Activated naive CD8-positive, alpha-beta T cell treated with anti-CD3 and anti-CD28 coated beads, Interleukin-2, amount 50 U/mL, for 24 hours (primary cell): ENCODE data around the gene PSMB8.
"Not testable (repeated sequence)": the region's sequence is repeated elsewhere in the genome, so short reads cannot be mapped to it uniquely, and the experiment has no call there.

Experiments
- ATAC-seq: fragments of 150-1000 bp; cut with Tn5 transposase; one replicate; pipeline ENCODE4 v1.10.0; 2021
- DNase-seq: peaks from one replicate; pipeline ENCODE4 v3.0.0; 2021
- H3K27ac Mint-ChIP-seq: one replicate; pipeline ENCODE4 v1.8.0; 2021; ENCODE audit warnings: mild to moderate bottlenecking, mixed read lengths
- H3K27me3 Mint-ChIP-seq: one replicate; pipeline ENCODE4 v1.8.0; 2021; ENCODE audit warnings: mixed read lengths
- H3K36me3 Mint-ChIP-seq: one replicate; pipeline ENCODE4 v1.8.0; 2021; ENCODE audit warnings: low read depth, mixed read lengths
- H3K4me1 Mint-ChIP-seq: one replicate; pipeline ENCODE4 v1.8.0; 2021; ENCODE audit warnings: mixed read lengths
- H3K4me3 Mint-ChIP-seq: one replicate; pipeline ENCODE4 v1.8.0; 2021; ENCODE audit warnings: mild to moderate bottlenecking, moderate library complexity, mixed read lengths
- H3K9me3 Mint-ChIP-seq: one replicate; pipeline ENCODE4 v1.8.0; 2021; ENCODE audit warnings: mixed read lengths

Gene PSMB8

DNA sequence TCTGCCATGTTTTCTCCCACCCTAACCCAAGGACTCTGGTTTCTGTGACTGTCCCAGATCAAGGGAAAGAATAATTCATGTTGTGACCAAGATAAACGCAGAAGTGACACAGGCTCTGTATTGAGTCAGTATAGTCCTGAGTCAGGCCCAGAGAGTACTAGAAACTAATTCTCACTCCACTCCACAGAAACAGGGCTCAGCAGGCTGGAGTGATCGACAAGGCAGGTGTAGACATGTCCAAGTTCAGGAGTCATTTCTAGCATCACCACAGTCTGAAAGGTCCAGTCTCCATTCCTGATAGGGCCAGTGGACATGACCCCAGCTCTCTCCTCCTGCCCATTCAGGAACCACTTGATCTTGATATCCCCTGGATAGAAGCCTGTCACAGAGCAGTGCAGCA lies 29.7 kb downstream of the PSMB8 start:
- peaks cover 3% of the 10 kb centered on the region for H3K27me3 Mint-ChIP-seq
- DNase-seq (no peak), ATAC-seq (peak; percentile 15)
- peaks cover 4% of the 10 kb centered on the region for H3K36me3 Mint-ChIP-seq
- no peaks in the 10 kb centered on the region for H3K9me3 Mint-ChIP-seq
- peaks cover 15% of the 10 kb centered on the region for H3K4me1 Mint-ChIP-seq
- no peak overlapping the region for H3K4me3 Mint-ChIP-seq
- no peak overlapping the region for H3K27ac Mint-ChIP-seq

DNA sequence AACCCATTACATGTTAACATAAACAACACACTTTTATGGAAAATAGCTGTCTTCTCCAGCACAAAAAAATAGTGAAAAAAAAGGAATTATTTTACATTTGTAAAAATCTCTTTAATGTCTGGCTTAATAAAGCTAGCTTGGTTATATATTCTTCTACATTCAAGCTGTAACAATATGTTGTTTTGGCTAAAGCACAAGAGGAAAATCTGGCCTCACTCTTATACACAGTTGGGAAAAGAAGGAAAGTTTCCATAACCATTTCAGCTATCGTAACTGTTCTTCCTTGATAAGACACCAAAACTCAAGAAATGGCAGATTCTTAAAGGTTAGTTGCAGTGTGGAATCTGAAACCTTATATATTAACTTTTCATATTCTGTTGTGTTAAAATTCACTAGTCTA lies 34.7 kb downstream of the PSMB8 start:
- ATAC-seq (no peak), DNase-seq (no peak)
- no peak overlapping the region for H3K4me3 Mint-ChIP-seq
- peaks cover 3% of the 10 kb centered on the region for H3K4me1 Mint-ChIP-seq
- no peaks in the 10 kb centered on the region for H3K9me3 Mint-ChIP-seq
- no peak overlapping the region for H3K27ac Mint-ChIP-seq
- H3K27me3 Mint-ChIP-seq, result peaks cover 25% of the 10 kb centered on the region
- H3K36me3 Mint-ChIP-seq, result peaks cover 2% of the 10 kb centered on the region

DNA sequence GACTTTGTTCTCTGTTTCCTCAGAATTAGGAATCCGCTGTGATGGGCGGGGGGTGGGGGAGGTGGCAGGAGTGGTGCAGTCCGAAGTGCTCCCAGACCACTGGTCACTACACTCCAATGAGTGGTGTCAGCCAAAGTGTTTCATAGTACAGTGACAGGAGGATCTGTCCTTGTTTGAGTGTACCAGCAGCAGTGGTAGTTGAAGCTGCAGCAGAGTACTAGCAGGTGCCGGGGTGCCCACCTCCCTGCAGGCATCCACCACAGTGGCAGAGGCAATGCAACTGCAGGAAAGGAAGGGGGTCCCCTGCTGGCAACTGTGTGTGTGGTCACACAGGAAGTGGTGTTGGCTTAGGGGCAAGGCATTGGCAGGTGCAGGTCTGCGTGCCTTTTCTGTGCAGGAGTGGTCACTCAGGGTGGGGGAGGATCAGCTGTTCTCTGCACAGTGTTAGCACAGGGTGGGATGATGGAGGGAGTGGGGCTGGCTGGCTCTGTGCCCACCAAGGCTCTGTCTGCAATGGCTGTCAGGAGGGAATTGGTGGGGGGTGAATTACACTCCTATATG lies 36.7 kb downstream of the PSMB8 start:
- ATAC-seq (no peak), DNase-seq (no peak)
- no peaks in the 10 kb centered on the region for H3K9me3 Mint-ChIP-seq
- H3K4me1 Mint-ChIP-seq, result no peaks in the 10 kb centered on the region
- H3K27ac Mint-ChIP-seq, result no peak overlapping the region
- H3K36me3 Mint-ChIP-seq, result peaks cover 2% of the 10 kb centered on the region
- H3K27me3 Mint-ChIP-seq, result peaks cover 39% of the 10 kb centered on the region
- no peak overlapping the region for H3K4me3 Mint-ChIP-seq

DNA sequence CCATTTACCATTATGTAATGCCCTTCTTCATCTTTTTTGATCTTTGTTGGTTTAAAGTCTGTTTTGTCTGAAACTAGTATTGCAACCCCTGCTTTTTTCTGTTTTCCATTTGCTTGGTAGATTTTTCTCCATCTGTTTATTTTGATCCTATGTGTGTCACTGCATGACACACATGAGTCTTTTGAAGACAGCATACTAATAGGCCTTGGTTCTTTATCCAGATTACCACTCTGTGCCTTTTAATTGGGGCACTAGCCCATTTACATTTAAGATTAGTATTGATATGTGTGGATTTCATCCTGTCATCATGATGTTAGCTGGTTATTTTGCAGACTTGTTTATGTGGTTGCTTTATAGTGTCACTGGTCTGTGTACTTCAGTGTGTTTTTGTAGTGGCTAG lies 38.4 kb downstream of the PSMB8 start:
- H3K36me3 Mint-ChIP-seq, H3K4me1 Mint-ChIP-seq, H3K9me3 Mint-ChIP-seq, H3K27ac Mint-ChIP-seq, ATAC-seq, DNase-seq, H3K4me3 Mint-ChIP-seq: not testable (repeated sequence)
- peaks cover 44% of the 10 kb centered on the region for H3K27me3 Mint-ChIP-seq

DNA sequence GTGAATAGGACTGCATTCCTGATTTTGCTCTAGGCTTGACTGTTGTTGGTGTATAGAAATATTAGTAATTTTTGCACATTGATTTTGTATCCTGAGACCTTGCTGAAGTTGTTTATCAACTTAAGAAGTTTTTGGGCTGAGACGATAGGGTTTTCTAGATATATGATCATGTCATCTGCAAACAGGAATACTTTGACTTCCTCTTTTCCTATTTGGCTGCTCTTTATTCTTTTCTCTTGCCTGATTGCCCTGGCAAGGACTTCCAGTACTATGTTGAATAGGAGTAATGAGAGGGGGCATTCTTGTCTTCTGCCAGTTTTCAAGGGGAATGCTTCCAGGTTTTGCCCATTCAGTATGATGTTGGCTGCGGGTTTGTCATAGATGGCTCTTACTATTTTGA lies 40.4 kb downstream of the PSMB8 start:
- Mint-ChIP-seq H3K27ac (no peak overlapping the region), H3K9me3 (peaks cover 5% of the 10 kb centered on the region), H3K36me3 (no peaks in the 10 kb centered on the region), H3K27me3 (peaks cover 48% of the 10 kb centered on the region), H3K4me1 (no peaks in the 10 kb centered on the region), H3K4me3 (no peak overlapping the region)
- no peak for ATAC-seq
- DNase-seq, result no peak

DNA sequence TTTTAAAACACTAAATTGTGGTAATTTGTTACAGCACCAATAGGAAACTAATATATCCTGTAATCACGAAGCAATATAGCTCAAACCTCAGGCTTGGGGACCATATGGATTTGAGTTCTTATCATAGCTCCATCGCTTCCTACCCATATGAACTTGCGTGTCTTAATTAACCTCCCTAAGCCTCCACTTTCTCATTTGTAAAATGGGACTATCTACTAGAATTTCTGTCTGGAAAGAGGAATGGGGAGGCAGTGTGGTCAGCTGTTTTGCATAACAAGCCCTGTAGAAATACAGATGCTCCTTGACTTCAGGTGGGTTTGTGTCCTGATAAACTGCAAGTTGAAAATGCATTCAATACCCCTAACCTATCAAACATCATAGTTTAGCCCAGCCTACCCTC lies 44.1 kb downstream of the PSMB8 start:
- H3K9me3 Mint-ChIP-seq, result peaks cover 5% of the 10 kb centered on the region
- ATAC-seq (no peak), DNase-seq (no peak)
- peaks cover 15% of the 10 kb centered on the region for H3K4me1 Mint-ChIP-seq
- no peak overlapping the region for H3K27ac Mint-ChIP-seq
- no peak overlapping the region for H3K4me3 Mint-ChIP-seq
- no peaks in the 10 kb centered on the region for H3K36me3 Mint-ChIP-seq
- peaks cover 42% of the 10 kb centered on the region for H3K27me3 Mint-ChIP-seq

DNA sequence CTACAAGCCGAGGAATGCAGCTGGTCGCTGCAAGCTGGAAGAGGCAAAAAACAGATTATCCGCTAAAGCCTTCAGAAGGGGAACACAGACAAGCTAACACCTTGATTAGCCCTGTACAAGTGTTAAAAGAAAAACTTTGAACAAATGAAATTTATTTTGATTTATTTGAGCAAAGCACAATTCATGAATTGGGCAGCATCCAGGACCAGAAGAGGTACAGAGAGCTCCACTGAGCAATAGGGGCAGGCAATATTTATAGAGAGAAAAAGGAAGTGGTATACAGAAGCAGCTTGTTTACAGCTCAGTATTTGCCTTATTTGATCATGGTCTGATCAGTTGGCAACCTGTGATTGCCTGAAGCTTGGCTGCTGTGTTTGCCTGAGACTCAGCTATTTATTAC lies 44.7 kb downstream of the PSMB8 start:
- Mint-ChIP-seq H3K36me3 (no peaks in the 10 kb centered on the region), H3K27me3 (peaks cover 41% of the 10 kb centered on the region), H3K4me1 (peaks cover 21% of the 10 kb centered on the region)

DNA sequence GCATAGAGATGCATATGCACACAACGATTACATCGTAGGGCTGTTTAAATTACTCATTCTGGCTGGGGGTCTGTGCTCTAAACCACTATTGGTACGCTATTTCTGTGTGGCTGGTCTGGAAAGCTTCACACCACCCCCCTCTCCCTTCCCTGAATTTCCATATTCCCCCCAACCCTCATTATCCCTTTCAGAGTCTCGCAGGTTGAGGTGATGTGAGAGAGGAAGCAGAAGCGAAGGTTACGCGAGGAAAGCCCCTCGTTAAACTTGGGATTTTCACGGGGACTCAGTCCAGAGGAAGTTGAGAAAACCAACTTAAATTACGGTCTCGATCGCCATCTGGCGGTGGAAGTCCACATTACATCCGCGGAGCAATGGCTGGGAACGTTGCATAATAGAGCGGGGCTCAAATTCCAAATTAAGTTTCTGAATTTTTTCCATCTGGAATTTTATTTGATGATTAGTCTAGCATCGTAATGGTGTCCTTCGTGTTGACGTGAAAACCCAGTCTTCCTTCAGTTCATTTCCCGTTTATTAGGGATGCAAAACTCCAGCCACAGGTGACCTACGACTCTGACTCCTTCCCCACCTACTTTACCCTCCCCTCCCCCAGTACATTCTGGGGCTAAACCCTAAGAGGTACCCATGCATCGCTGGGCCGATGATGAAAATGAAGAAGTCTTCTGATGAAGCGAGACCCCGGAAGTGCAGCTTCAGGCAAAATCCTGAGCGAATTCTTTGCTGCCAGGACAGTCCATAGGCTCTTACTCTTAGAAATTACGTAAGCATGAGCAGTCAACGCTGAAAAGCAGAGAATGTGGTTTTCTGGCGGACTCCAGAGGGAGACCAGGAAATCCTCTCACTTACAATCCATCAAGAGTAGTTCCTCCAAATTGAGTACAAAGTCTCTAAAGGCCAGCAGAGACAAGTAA lies 46.7 kb downstream of the PSMB8 start:
- peak overlapping the region; percentile 62 for H3K4me3 Mint-ChIP-seq
- ATAC-seq (peak; percentile 72), DNase-seq (peak; percentile 86)
- peaks cover 5% of the 10 kb centered on the region for H3K9me3 Mint-ChIP-seq
- peaks cover 27% of the 10 kb centered on the region for H3K4me1 Mint-ChIP-seq
- H3K36me3 Mint-ChIP-seq, result no peaks in the 10 kb centered on the region
- H3K27me3 Mint-ChIP-seq, result peaks cover 31% of the 10 kb centered on the region
- H3K27ac Mint-ChIP-seq, result peak overlapping the region; percentile 50

More for the DNA sequence above, 44.7 kb downstream of the PSMB8 start:
- peaks cover 5% of the 10 kb centered on the region for H3K9me3 Mint-ChIP-seq
- no peak overlapping the region for H3K27ac Mint-ChIP-seq
- DNase-seq, result no peak
- H3K4me3 Mint-ChIP-seq, result no peak overlapping the region
- ATAC-seq, result no peak

DNA sequence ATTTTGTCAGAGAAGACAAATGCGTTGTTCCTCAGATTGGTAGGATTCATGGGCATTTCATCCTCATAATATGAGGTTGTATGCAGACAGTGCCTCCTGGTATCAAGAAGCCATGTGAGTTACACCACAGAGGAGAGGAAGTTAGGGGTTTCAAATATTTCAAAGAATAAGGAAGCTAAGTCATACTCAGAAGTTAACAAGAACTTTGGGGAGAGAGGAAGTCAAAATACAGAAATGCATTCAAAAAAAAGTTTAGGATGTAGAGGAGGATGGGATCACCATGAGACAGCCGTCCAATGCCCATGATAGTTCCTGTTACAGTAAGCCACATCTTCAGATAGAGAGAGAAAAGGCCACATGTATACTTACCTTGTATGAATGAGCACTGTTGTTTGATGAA lies 49.3 kb downstream of the PSMB8 start:
- H3K36me3 Mint-ChIP-seq, result no peaks in the 10 kb centered on the region
- H3K27ac Mint-ChIP-seq, result no peak overlapping the region
- peaks cover 27% of the 10 kb centered on the region for H3K4me1 Mint-ChIP-seq
- no peak overlapping the region for H3K4me3 Mint-ChIP-seq
- DNase-seq, result no peak
- peaks cover 5% of the 10 kb centered on the region for H3K9me3 Mint-ChIP-seq
- ATAC-seq, result no peak
- peaks cover 29% of the 10 kb centered on the region for H3K27me3 Mint-ChIP-seq

DNA sequence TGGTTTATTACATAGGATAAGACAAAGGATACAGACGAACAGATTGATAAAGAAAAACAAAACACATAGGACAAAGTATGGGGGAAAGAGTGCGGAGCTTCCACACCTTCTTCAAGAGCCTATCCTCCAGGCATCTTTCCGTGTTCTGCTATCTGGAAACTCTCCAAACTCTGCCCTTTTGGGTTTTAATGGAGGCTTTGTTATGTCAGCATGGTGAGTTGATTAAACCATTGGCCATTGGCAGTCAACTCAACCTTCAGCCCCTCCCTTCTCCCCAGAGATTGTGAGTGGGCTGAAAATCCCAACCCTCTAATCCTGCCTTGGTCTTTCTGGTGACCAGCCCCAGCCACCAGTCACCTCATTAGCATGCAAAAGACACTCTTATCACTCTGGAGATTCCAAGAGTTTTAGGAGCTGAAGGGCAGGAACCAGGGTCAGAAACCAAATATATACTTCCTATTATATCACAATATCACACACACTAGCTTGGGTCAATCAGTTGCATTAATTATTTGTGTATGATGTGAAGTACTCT lies 50.9 kb downstream of the PSMB8 start:
- DNase-seq (no peak), ATAC-seq (no peak)
- Mint-ChIP-seq H3K27me3 (peaks cover 34% of the 10 kb centered on the region), H3K36me3 (no peaks in the 10 kb centered on the region), H3K27ac (no peak overlapping the region), H3K4me3 (no peak overlapping the region), H3K4me1 (peaks cover 27% of the 10 kb centered on the region), H3K9me3 (no peaks in the 10 kb centered on the region)
